D341Med (cell line): ENCODE results near the gene TLNRD1.

Experiments used
- DNase-seq: peaks from one replicate; pipeline ENCODE4 v3.0.0; 2012; ENCODE audit warnings: low spot score

Gene TLNRD1

GRCh38 chr15:81029414-81030300 is 28.9 kb downstream of the TLNRD1 start:
- DNase-seq = no peak

DNA sequence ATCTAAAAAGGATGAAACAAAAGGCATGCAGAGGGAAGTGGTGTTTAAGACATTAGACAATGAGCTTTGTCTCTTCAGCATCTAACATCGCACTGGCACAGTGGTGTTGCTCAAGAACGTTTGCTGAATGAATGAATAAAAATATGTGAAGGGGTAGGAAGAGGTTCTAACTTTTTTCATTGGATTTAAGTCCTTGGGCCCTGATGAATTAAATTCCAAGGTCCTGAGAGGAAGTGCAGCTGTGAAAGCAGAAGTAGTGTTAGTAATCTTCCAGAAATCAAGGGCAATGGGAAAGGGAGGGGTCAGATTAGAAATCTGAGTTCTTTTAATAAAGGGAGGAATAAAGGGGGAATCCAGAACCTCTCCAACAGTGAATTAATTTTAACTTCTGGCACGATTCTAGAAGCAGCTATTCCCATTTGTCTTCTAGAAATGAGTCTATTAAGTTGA is 29.6 kb downstream of the TLNRD1 start:
- DNase-seq = no peak

GRCh38 chr15:81031203-81031602 is 30.5 kb downstream of the TLNRD1 start:
- no peak for DNase-seq

GRCh38 chr15:81032355-81032754 is 31.6 kb downstream of the TLNRD1 start:
- DNase-seq = no peak

DNA sequence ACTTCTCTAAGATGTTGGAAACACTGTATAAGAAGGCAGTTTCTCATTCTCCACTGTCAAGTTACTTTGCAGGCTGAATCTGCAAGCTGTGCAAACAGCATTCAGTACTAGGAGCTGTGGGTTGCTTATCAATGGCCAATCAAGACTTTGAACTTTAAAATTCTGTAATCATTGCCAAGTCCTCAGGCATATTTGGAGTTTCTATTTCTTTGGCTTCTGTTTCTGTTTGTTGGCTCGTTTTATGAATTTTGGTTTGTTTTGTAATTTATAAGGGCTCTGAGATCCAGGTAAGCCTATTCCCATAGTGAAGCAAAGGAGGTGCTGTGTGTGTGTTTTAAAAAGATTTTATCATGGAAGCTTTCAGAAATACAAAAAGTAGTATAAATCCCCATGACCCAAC is 32.1 kb downstream of the TLNRD1 start:
- DNase-seq = no peak

DNA sequence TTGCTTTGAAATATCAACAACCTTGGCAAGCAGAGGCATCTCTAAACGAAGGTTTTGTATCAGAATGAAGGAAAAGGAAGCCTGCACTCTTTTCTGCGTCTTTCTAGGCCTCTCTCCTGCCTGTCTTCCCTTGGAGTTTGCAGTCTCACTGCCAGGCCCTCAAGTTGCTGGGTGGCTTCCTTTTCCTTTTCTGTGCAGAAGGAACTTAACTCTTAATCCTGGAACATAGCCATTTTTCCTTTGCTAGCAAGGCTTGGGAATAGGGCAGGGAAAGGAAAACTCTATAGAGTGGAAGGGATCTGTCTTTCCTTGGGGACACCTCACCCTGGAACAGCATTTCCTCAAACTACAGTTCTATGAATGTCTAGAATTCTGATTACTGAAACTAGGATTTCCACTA is 32.8 kb downstream of the TLNRD1 start:
- DNase-seq = no peak

GRCh38 chr15:81037952-81038743 is 37.4 kb downstream of the TLNRD1 start:
- no peak for DNase-seq

DNA sequence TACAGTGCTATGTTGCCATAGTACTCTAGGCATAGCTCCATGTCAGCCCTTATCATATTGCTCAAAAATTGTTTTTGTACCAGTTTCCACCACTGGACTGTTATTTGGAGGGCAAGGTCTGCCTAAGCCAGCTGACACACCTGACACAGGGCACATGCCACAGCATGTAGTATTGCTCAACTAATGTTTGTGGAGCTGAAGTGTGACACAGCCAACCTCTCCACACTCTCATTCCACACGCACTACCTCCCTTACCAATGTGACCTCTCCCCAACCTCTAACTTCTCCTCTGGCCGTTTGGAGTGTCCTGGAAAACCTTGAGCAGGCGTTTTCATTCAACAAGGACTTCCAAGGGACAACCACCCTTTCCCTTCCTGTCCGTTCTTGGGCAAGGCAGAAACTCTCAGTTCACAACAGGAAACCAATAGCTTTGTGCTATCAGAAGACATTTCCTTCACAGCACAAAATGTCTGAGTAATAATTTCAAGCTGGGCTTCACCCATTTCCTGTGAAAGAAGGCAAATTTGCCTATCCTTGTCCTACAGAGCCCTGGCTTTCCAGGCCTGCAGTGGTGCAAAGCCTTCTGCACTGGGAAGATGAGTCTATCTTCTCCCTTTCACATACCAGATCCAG is 38.4 kb downstream of the TLNRD1 start:
- no peak for DNase-seq

- no peak for DNase-seq
Measured at GRCh38 chr15:81040757-81041156, 40.0 kb downstream of the TLNRD1 start.

DNA sequence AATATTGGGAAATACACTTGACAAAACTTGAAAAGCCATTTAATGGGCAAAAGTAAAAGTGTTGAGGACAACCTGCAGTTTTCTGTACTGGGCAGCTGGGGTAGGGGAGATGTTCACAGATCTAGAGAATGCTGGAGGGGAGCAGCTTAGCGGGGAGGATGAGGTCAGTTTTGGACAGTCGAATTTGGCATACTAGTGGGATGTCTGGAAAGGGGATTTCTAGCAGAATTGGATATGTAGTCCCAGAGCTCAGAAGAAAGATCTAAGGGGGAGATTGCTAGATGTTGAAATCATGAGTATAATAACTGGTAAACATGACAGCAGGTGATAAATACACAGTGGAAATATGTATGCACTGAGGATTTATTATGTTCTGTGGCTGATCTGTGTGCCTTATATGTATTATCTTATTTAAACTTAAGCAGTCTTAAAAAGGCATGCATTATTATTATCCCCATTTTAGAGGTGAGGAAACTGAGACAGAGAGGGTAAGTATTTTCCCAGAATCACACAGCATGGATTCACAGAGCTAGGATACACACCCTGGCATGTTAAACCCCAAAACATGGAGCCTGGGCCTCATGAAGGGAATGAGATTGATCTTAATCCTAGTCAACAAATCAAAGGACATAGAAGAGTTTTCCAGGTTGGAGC is 42.7 kb downstream of the TLNRD1 start:
- DNase-seq = no peak

- DNase-seq = no peak
Measured at GRCh38 chr15:81043935-81044575, 43.3 kb downstream of the TLNRD1 start.

DNA sequence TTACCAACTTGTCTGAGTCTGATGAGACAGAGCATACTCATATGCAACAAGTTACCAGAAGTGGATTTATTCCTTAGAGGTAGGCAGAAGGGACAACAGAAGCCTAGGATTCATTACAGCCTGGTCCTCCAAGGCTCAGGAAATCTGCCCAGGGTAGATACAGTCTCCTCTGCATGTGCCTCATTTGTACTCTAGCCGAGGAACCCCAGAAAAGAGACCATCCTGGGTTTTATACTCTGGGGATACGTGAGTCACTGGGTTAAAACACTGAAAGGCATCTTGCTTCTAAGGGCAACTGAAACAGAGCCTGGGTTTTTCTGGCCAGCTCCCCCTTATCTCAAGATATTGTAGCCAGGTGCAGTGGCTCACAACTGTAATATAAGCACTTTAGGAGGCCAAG is 45.6 kb downstream of the TLNRD1 start:
- DNase-seq = no peak

DNA sequence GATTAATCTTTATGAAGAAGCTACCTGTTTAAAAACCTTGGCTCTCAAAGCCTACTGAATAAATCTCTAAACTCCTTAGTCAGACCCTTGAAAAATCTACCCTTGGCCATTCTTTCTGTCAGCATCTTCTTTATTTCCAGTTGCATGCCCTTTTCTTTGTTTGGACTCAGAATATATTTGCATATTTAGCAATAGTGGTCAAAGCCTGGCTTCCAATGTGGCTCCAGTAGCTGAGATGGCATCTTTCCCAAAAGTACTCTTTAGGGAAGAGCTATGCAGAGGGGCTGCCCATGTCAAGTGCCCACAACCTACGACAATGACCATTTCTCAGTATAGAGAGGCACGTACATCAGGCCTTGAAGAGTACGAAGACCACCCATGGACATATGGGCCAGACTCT is 47.2 kb downstream of the TLNRD1 start:
- DNase-seq = no peak

GRCh38 chr15:81049835-81050234 is 49.1 kb downstream of the TLNRD1 start:
- no peak for DNase-seq

GRCh38 chr15:81050259-81050658 is 49.5 kb downstream of the TLNRD1 start:
- no peak for DNase-seq

DNA sequence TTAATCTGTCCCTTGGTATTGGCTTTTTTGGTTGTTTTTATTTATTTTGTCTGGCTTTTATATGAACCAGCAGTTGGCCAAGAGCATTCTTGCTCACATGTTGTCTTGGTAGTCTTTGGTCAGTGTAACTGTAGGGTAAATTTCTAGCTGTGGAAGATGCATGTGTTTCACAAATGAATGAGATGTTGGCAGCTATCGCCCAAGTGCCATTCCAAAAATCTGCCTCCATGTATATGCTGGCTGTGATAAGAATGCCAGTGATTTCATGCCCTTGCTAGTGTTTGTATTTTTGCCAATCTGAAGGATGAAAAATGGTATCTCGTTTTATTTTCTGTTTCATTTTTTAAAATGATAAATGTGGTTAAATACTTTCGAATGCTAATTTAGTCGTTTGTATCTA is 50.1 kb downstream of the TLNRD1 start:
- DNase-seq = no peak

GRCh38 chr15:81052046-81052445 is 51.3 kb downstream of the TLNRD1 start:
- no peak for DNase-seq

DNA sequence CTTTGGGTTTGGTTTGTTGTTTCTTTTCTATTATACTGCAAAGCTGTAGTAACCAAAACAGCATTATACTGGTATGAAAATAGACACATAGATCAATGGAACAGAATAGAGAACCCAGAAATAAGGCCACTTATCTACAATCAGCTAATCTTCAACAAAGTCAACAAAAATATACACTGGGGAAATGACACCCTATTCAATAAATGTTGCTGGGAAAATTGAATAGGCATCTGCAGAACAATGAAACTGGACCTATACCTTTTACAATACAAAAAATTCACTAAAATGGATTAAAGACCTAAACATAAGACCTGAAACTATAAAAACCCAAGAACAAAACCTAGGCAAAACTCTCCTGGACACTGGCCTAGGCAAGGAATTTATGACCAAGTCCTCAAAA is 52.9 kb downstream of the TLNRD1 start:
- no peak for DNase-seq

GRCh38 chr15:81054236-81054635 is 53.5 kb downstream of the TLNRD1 start:
- no peak for DNase-seq
